DOHH2 (cell line): ENCODE measurements around the gene PHPT1.

Source experiments
- H3F3A ChIP-seq: fragments of 200-600 bp; sonication (generic), shearing (Covaris generic); 2 replicates; pipeline ENCODE4 v1.6.0; 2016; ENCODE audit warnings: antibody characterized with exemption, mild to moderate bottlenecking; ENCODE audit not compliant: control insufficient read depth, insufficient read depth
- H3K27ac ChIP-seq: fragments of 200-600 bp; sonication (generic); 2 replicates; pipeline ENCODE4 v1.5.1; 2014; ENCODE audit warnings: low read depth, mild to moderate bottlenecking, low read length, moderate library complexity
- H3K27me3 ChIP-seq: fragments of 200-600 bp; sonication (generic); 2 replicates; pipeline ENCODE4 v1.6.1; 2014; ENCODE audit warnings: mild to moderate bottlenecking, low read length, mixed read lengths; ENCODE audit not compliant: control insufficient read depth
- H3K36me3 ChIP-seq: fragments of 200-600 bp; sonication (generic); 2 replicates; pipeline ENCODE4 v1.6.1; 2014; ENCODE audit warnings: mild to moderate bottlenecking, low read length, moderate library complexity, mixed read lengths; ENCODE audit not compliant: control insufficient read depth
- H3K4me1 ChIP-seq: fragments of 200-600 bp; sonication (generic); 2 replicates; pipeline ENCODE4 v1.6.1; 2014; ENCODE audit warnings: mild to moderate bottlenecking, low read length, mixed read lengths; ENCODE audit not compliant: control insufficient read depth
- H3K4me2 ChIP-seq: fragments of 200-600 bp; sonication (generic); 2 replicates; pipeline ENCODE4 v1.6.0; 2014; ENCODE audit warnings: mild to moderate bottlenecking, low read length, moderate library complexity
- H3K4me3 ChIP-seq: fragments of 200-600 bp; sonication (generic); 2 replicates; pipeline ENCODE4 v1.5.1; 2014; ENCODE audit warnings: mild to moderate bottlenecking, low read length, mixed read lengths
- H3K79me2 ChIP-seq: fragments of 200-600 bp; sonication (generic); 2 replicates; pipeline ENCODE4 v1.6.1; 2014; ENCODE audit warnings: mild to moderate bottlenecking, low read length, mixed read lengths; ENCODE audit not compliant: control insufficient read depth
- H3K9me2 ChIP-seq: fragments of 200-600 bp; sonication (generic); replicated peaks from 2 replicates; pipeline ENCODE4 v1.6.1; 2014; ENCODE audit warnings: mild to moderate bottlenecking, low read length, mixed read lengths; ENCODE audit not compliant: control insufficient read depth
- H3K9me3 ChIP-seq: fragments of 200-600 bp; sonication (generic); 2 replicates; pipeline ENCODE4 v1.6.1; 2014; ENCODE audit warnings: antibody characterized with exemption, low read length, mixed read lengths; ENCODE audit not compliant: control insufficient read depth, insufficient read depth
- H4K20me1 ChIP-seq: fragments of 200-600 bp; sonication (generic); 2 replicates; pipeline ENCODE4 v1.6.0; 2014; ENCODE audit warnings: low read depth, mild to moderate bottlenecking, antibody characterized with exemption, low read length, moderate library complexity; ENCODE audit not compliant: control insufficient read depth, insufficient read depth
- EZH2phosphoT487 ChIP-seq: fragments of 200-600 bp; sonication (generic); IDR thresholded peaks from 2 replicates; pipeline ENCODE4 v1.6.1; 2017; ENCODE audit warnings: borderline replicate concordance, mild to moderate bottlenecking, antibody characterized with exemption, low read length, moderate library complexity, mixed read lengths
- TF ChIP-seq, protein P1 (sequence below): fragments of 200-600 bp; sonication (generic); IDR thresholded peaks from one replicate; pipeline ENCODE4 v1.5.1; 2014; ENCODE audit warnings: antibody characterized with exemption, mild to moderate bottlenecking, low read depth, low read length; ENCODE audit not compliant: poor library complexity, severe bottlenecking

Gene PHPT1

DNA sequence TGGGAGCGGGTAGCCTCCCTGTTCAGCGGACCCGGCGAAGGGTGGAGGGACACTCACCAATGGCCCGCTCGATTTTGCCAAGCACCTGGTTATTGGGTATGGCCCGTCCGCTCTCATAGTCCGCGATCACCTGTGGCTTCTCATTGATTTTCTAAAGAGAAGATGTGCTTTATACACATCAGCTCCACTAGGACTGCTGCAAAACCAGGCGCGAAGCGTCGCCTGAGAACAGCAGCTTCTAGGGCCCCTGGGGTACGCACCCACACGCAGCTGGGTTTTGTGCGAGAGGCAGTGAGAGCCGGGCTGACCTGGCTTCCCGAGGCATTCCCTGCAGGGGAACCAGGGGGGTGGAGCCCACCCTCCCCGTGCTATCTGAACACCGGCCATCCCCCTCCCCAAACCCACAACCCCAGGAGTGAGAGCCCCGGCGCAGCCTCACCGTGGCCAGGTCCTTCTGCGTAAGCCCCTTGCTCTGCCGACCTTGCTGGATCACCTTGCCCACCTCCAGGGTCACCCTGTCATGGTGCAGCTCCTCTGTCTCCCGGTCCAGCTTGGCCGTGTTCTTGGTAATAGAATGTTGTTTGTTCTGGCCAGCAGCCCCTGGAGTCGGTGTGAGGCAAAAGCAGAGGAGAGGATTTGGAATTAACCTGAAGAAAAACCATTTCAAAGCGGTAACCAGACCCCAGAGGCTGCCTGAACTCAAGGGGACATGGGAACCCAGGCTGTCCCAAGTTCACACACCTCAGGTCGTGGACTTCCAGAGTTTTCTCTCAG, 13.8 kb downstream of the PHPT1 start:
- peaks cover 15% of the 10 kb centered on the region for H3K4me1 ChIP-seq
- TF ChIP-seq, protein P1, sequence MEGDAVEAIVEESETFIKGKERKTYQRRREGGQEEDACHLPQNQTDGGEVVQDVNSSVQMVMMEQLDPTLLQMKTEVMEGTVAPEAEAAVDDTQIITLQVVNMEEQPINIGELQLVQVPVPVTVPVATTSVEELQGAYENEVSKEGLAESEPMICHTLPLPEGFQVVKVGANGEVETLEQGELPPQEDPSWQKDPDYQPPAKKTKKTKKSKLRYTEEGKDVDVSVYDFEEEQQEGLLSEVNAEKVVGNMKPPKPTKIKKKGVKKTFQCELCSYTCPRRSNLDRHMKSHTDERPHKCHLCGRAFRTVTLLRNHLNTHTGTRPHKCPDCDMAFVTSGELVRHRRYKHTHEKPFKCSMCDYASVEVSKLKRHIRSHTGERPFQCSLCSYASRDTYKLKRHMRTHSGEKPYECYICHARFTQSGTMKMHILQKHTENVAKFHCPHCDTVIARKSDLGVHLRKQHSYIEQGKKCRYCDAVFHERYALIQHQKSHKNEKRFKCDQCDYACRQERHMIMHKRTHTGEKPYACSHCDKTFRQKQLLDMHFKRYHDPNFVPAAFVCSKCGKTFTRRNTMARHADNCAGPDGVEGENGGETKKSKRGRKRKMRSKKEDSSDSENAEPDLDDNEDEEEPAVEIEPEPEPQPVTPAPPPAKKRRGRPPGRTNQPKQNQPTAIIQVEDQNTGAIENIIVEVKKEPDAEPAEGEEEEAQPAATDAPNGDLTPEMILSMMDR: no peak
- no peak for TF ChIP-seq EZH2phosphoT487
- H3K27me3 ChIP-seq: no peaks in the 10 kb centered on the region
- H3K9me2 ChIP-seq: no peaks in the 10 kb centered on the region
- no peaks in the 10 kb centered on the region for H4K20me1 ChIP-seq
- no peaks in the 10 kb centered on the region for H3F3A ChIP-seq
- no peak overlapping the region for H3K27ac ChIP-seq
- H3K36me3 ChIP-seq: peaks cover 34% of the 10 kb centered on the region
- H3K79me2 ChIP-seq: peaks cover 24% of the 10 kb centered on the region
- H3K9me3 ChIP-seq: no peaks in the 10 kb centered on the region
- H3K4me2 ChIP-seq: no peak overlapping the region
- H3K4me3 ChIP-seq: no peak overlapping the region

DNA sequence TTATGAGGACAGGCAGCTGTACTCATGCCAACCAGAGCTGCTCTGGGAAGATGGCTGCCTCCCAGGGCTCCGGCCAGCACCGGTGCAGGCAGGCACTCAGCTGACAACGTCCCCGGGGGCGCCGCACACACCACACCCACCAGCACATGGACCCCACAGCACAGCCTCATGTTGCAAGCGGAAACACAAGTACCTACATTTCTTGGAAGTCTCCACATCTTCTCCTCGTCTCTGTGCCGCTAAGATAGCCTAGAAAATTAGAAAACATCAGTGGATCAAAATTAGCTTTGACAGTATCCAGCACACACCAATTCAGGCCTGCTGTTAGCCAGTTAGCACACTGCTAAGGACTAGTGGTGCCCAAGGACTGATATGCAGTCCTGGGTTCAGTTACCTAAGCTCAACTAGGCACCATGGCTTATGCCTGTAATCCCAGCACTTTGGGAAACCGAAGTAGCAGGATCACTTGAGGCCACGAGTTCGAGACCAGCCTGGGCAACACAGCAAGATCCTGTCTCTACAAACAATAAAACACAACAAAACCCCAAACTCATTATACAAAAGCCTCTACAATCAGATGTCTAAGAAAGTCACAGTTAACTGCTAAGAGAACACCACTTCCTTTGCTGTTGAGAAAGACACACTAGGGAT, 14.5 kb downstream of the PHPT1 start:
- Histone ChIP-seq H3K27ac (no peak overlapping the region), H4K20me1 (no peaks in the 10 kb centered on the region), H3K27me3 (no peaks in the 10 kb centered on the region), H3K4me2 (no peak overlapping the region), H3K36me3 (peaks cover 34% of the 10 kb centered on the region), H3K79me2 (peaks cover 24% of the 10 kb centered on the region), H3K9me2 (no peaks in the 10 kb centered on the region), H3K4me3 (no peak overlapping the region), H3K9me3 (no peaks in the 10 kb centered on the region), H3F3A (no peaks in the 10 kb centered on the region; the same call in 1 of the 2 replicates), H3K4me1 (peaks cover 15% of the 10 kb centered on the region)
- TF ChIP-seq, protein P1: no peak
- no peak for TF ChIP-seq EZH2phosphoT487

DNA sequence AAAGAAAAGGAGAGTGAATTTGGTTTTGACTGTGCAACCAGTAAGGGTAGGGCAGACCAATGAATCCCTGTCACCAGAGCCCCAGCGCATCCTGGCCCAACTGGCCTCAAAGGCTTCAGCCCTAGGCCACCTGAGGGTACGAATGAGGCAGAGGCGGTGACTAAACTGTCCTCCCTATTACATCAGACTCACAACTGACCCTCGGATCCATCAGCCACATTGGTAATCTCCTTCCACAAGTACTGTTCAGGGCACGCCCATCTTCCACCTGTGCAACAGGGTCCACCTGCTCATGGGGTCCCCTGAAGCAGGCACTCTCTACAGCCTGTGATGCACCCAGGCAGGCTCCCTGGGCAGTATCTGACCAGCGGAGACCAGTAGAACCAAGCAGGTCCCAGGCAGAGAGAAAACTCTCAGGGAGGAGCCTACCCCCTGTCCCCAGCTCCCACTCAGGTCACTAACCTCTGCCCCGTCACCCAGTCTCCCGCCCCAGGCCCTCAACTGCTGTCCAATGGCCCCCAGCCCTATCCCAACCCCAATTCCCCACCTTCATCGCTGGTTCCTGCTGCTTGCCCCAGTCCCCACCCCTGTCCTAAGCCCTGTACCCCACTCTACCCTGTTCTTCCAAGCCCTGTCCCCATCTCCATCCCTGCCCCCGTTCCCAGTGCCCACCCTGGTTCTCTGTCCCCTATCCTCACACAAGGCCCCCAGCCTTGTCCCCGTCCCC, 16.0 kb downstream of the PHPT1 start:
- H3K79me2 ChIP-seq: peaks cover 24% of the 10 kb centered on the region
- H3K36me3 ChIP-seq: peaks cover 34% of the 10 kb centered on the region
- peak overlapping the region; percentile 94 for H3K4me2 ChIP-seq
- H3K9me2 ChIP-seq: no peaks in the 10 kb centered on the region
- no peaks in the 10 kb centered on the region for H4K20me1 ChIP-seq
- no peaks in the 10 kb centered on the region for H3K27me3 ChIP-seq
- H3K4me1 ChIP-seq: peaks cover 15% of the 10 kb centered on the region
- H3K4me3 ChIP-seq: peak overlapping the region; percentile 97
- H3F3A ChIP-seq: no peaks in the 10 kb centered on the region; the same call in 1 of the 2 replicates
- H3K9me3 ChIP-seq: no peaks in the 10 kb centered on the region
- TF ChIP-seq, protein P1: no peak
- no peak for TF ChIP-seq EZH2phosphoT487
- no peak overlapping the region for H3K27ac ChIP-seq
